Psoas muscle (tissue), 8 donors: ENCODE measurements around the gene PACSIN3. TPM values are rescaled to one million over a fixed set of nuclear protein-coding genes. Genes with fewer than 3 reads are reported as not detected.

Source experiments
- ATAC-seq, 4 donors: fragments of 200-7000 bp; cut with Tn5 transposase; one replicate each; pipeline ENCODE4 v1.9.1; 2020; ENCODE audit warnings: moderate library complexity in 3 of 4, mild to moderate bottlenecking in 2 of 4
- DNase-seq, 2 donors: peaks; one replicate each; pipeline ENCODE4 v3.0.0-alpha.2; 2020
- H3K27ac ChIP-seq: fragments of 200-600 bp; one replicate; pipeline ENCODE4 v1.8.0; 2022
- H3K27me3 ChIP-seq, 3 donors: fragments of 200-600 bp in 1 of 3; one replicate each; pipeline versions ENCODE4 v1.6.1 to v1.8.0; 2013 to 2022; ENCODE audit warnings: low read length in 2 of 3, mild to moderate bottlenecking in 2 of 3, moderate library complexity in 1 of 3; ENCODE audit not compliant: insufficient read depth in 3 of 3
- H3K36me3 ChIP-seq, 2 donors: fragments of 200-600 bp in 1 of 2; one replicate each; pipeline versions ENCODE4 v1.6.1 to v1.8.0; 2013 to 2022; ENCODE audit warnings: low read depth in 1 of 2, mild to moderate bottlenecking in 1 of 2, moderate library complexity in 1 of 2; ENCODE audit not compliant: insufficient read depth in 1 of 2
- H3K4me1 ChIP-seq: fragments of 200-600 bp; one replicate; pipeline ENCODE4 v1.8.0; 2022
- H3K4me3 ChIP-seq: fragments of 200-600 bp; one replicate; pipeline ENCODE4 v1.8.0; 2022; ENCODE audit warnings: mild to moderate bottlenecking
- H3K9me3 ChIP-seq: fragments of 200-600 bp; one replicate; pipeline ENCODE4 v1.8.0; 2022
- WGBS, 3 donors: extraction: QIAGEN DNeasy Blood & Tissue Kit; methylation state at CpG; one replicate each; pipeline versions ENCODE4 v1.1.6 to v1.1.7; 2013; 5-methylcytosine and 5-hydroxymethylcytosine counted together
- intact Hi-C, 2 donors: fragments of 100-400 bp; cut with DNase I; formaldehyde crosslinking; loops; one replicate each; pipeline versions ENCODE4 v1.11.0 to v1.14.2; 2022
- polyA plus RNA-seq, 3 donors: library from polyadenylated mRNA; stranded (reverse); fragments of 200-250 nt; gene quantifications; one replicate each; pipeline ENCODE4 v1.2.3, GENCODE V29; 2013
- total RNA-seq, 4 donors: library from RNA; stranded (reverse); fragmentation: NEBNext Ultra II Directional in 2 of 4; extraction: Animal tissue kit (Norgen Biotek cat#: 25700) in 2 of 4; gene quantifications; one replicate each; pipeline versions ENCODE4 v1.2.1 to v1.2.4, GENCODE V29; 2021 to 2023
- TF ChIP-seq, protein P1 (sequence below): fragments of 200-600 bp; IDR thresholded peaks from one replicate; pipeline ENCODE4 v1.8.0; 2022; ENCODE audit warnings: antibody characterized with exemption
- donor health status: healthy with polysubstance abuse.
- donor health status: DM: no; HTN: no; CAD: no; lungs with moderate emphysema.
- donor health status: Bipolar disorder and iron deficiency.
- donor health status: healthy.
- donor health status: DM: yes; HTN: yes; CAD: no.
- donor health status: DM: no; HTN: no; CAD: no.
- donor health status: DM: no; HTN: no; CAD: no.
- donor health status: DM: yes; HTN: yes; CAD: no.

PACSIN3 gene
- total and polyA plus RNA-seq, 7 donors, result 90.4 to 430 (median 284) TPM

GRCh38 chr11:47147681-47148080 is 38.6 kb downstream of the PACSIN3 start:
- no peaks in the 10 kb centered on the region for H3K27me3 ChIP-seq
- no peak for DNase-seq
- no peak overlapping the region for H3K4me3 ChIP-seq
- intact Hi-C loops, result no loop called here
- H3K4me1 ChIP-seq, result peaks cover 11% of the 10 kb centered on the region
- WGBS, 3 donors, result 94 to 96% (median 96%) methylated on average over 7 of the region's 7 CpGs
- H3K9me3 ChIP-seq, result no peaks in the 10 kb centered on the region
- H3K36me3 ChIP-seq, result no peaks in the 10 kb centered on the region
- TF ChIP-seq, protein P1, sequence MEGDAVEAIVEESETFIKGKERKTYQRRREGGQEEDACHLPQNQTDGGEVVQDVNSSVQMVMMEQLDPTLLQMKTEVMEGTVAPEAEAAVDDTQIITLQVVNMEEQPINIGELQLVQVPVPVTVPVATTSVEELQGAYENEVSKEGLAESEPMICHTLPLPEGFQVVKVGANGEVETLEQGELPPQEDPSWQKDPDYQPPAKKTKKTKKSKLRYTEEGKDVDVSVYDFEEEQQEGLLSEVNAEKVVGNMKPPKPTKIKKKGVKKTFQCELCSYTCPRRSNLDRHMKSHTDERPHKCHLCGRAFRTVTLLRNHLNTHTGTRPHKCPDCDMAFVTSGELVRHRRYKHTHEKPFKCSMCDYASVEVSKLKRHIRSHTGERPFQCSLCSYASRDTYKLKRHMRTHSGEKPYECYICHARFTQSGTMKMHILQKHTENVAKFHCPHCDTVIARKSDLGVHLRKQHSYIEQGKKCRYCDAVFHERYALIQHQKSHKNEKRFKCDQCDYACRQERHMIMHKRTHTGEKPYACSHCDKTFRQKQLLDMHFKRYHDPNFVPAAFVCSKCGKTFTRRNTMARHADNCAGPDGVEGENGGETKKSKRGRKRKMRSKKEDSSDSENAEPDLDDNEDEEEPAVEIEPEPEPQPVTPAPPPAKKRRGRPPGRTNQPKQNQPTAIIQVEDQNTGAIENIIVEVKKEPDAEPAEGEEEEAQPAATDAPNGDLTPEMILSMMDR, result no peak
- no peak overlapping the region for H3K27ac ChIP-seq
- no peak for ATAC-seq

- H3K4me1 ChIP-seq, result peaks cover 11% of the 10 kb centered on the region
- DNase-seq, result no peak
- TF ChIP-seq, protein P1, result no peak
- no peaks in the 10 kb centered on the region for H3K36me3 ChIP-seq
- no peak overlapping the region for H3K4me3 ChIP-seq
- 82 to 88% (median 87%) methylated on average over 2 of the region's 2 CpGs for WGBS, 3 donors
- no peaks in the 10 kb centered on the region for H3K27me3 ChIP-seq
- no peak overlapping the region for H3K27ac ChIP-seq
- ATAC-seq, result no peak
- intact Hi-C loops, result no loop called here
- no peaks in the 10 kb centered on the region for H3K9me3 ChIP-seq
Measured at GRCh38 chr11:47147250-47147649, 39.0 kb downstream of the PACSIN3 start.

GRCh38 chr11:47144541-47144940 is 41.7 kb downstream of the PACSIN3 start:
- WGBS, 3 donors, result 85 to 86% (median 86%) methylated on average over 3 of the region's 3 CpGs
- peaks cover 11% of the 10 kb centered on the region for H3K4me1 ChIP-seq
- intact Hi-C loops, result no loop called here
- no peak overlapping the region for H3K27ac ChIP-seq
- H3K27me3 ChIP-seq, result no peaks in the 10 kb centered on the region
- no peak overlapping the region for H3K4me3 ChIP-seq
- DNase-seq, result no peak
- ATAC-seq, result no peak
- no peaks in the 10 kb centered on the region for H3K36me3 ChIP-seq
- H3K9me3 ChIP-seq, result no peaks in the 10 kb centered on the region
- TF ChIP-seq, protein P1, result no peak

- Histone ChIP-seq H3K27ac (no peak overlapping the region), H3K36me3 (no peaks in the 10 kb centered on the region), H3K4me1 (peaks cover under 1% of the 10 kb centered on the region), H3K9me3 (no peaks in the 10 kb centered on the region), H3K4me3 (no peak overlapping the region), H3K27me3 (no peaks in the 10 kb centered on the region)
- TF ChIP-seq, protein P1, result no peak
- 49 to 66% (median 53%) methylated on average over 3 of the region's 3 CpGs for WGBS, 3 donors
- intact Hi-C loops, result no loop called here
- ATAC-seq (peak; percentile 45 to 76 (median 70)), DNase-seq (no peak)
Measured at GRCh38 chr11:47143322-47143721, 42.9 kb downstream of the PACSIN3 start.

GRCh38 chr11:47139878-47140277 is 46.4 kb downstream of the PACSIN3 start:
- 78 to 90% (median 81%) methylated on average over 4 of the region's 4 CpGs for WGBS, 3 donors
- Histone ChIP-seq H3K4me3 (no peak overlapping the region), H3K36me3 (no peaks in the 10 kb centered on the region), H3K4me1 (no peaks in the 10 kb centered on the region), H3K27me3 (no peaks in the 10 kb centered on the region), H3K9me3 (no peaks in the 10 kb centered on the region), H3K27ac (no peak overlapping the region)
- ATAC-seq (no peak), DNase-seq (no peak)
- intact Hi-C loops, result no loop called here
- TF ChIP-seq, protein P1, result no peak
